Stimulated activated CD8-positive, alpha-beta memory T cell treated with anti-CD3 and anti-CD28 coated beads, Interleukin-4, amount 100 ng/mL, for 4 hours (primary cell): ENCODE data around the gene TIMP2.
"Not testable (repeated sequence)": the region's sequence is repeated elsewhere in the genome, so short reads cannot be mapped to it uniquely, and the experiment has no call there.

Experiments used
- DNase-seq, 2 donors: peaks; one replicate each; pipeline ENCODE4 v3.0.0-alpha.2; 2020; ENCODE audit warnings: low read depth in 2 of 2, low spot score in 1 of 2

Gene TIMP2

GRCh38 chr17:78956254-78956653, 31.1 kb upstream of the TIMP2 start:
- no peak for DNase-seq

DNA sequence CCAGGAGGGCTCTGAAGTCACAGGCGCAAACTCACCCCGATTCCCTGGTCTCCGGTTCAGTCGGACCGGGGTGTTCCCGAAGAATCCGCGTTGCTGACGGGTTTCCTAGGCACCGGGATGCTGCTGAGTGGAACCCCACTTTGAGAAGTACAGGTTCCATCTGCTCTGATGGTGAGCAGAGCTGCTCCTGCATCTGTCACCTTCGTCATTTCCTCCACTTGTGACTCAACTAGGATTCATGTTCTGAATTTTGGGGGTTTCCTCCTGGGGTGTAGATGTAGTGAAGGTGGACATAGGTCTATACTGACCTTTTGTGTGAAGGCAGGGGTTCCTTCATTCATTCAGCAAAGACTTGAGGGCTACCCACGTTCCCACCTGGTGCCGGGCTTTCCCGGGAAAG, 29.5 kb upstream of the TIMP2 start:
- DNase-seq, result no peak

DNA sequence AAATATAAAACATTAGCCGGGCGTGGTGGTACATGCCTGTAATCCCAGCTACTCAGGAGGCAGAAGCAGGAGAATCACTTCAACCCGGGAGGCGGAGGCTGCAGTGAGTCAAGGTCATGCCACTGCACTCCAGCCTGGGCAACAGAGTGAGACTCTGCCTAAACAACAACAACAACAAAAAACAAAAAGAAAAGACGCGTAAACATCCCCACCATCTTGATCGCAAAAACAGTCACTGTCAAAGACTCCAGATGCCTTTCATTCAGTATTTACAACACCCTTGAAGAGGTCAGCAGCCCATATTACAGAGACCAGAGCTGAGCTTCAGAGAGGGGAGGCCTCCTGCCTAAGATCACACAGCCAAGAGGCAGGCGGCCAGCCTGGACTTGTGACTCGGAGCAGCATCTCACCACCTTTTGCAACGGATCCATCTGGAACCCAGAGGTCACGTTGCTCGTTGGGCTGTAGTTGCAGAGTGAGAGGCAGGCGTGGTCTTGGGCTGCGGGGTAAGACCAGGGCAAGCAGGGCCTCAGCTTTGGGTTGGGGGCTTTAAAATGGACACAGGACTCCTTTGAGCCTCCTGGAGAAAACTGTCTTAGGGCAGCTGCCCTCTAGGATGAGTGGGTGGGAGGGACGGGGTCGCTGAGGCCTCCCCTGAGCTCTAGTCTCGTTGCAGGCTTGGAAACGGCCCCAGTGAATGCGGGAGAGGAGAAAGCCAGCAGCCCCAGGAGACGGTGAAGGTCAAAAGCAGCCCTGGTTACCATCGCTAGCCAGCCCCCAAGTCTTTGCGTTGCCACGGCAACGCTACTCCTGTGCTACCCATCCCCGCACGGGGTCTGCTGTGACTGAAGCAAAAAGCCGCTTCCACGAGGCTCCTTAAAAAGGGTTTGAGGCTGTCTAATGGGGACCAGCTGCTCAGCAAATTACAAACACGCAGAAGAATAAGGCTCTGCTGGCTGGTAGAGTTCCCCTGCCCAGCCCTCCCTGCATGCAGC, 28.5 kb upstream of the TIMP2 start:
- DNase-seq, result no peak

- DNase-seq, result no peak
These were observed 27.5 kb upstream of the TIMP2 start for GRCh38 chr17:78952706-78953105.

GRCh38 chr17:78951967-78952551, 26.9 kb upstream of the TIMP2 start:
- DNase-seq, result no peak

- no peak for DNase-seq
These were observed 25.7 kb upstream of the TIMP2 start for GRCh38 chr17:78950870-78951269.

GRCh38 chr17:78947235-78948149, 22.3 kb upstream of the TIMP2 start:
- no peak for DNase-seq

- DNase-seq, result no peak
These were observed 21.4 kb upstream of the TIMP2 start for GRCh38 chr17:78946631-78947030.

DNA sequence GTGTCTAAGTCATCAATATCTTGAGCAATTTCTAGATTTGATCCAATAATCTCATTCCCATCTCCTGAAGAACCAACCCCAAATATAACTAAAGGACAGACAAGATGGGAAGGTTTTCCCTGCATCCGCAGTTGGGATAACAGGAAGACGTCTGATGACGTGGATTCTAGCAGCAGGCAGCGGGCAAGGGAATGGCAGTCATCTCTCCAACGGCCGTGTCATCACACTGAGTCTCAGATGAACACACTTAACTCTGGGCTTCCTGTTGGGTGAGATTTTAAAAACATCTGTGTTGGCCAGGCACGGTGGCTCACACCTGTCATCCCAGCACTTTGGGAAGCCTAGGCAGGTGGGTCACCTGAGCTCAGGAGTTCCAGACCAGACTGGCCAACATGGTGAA, 20.9 kb upstream of the TIMP2 start:
- DNase-seq, result no peak

DNA sequence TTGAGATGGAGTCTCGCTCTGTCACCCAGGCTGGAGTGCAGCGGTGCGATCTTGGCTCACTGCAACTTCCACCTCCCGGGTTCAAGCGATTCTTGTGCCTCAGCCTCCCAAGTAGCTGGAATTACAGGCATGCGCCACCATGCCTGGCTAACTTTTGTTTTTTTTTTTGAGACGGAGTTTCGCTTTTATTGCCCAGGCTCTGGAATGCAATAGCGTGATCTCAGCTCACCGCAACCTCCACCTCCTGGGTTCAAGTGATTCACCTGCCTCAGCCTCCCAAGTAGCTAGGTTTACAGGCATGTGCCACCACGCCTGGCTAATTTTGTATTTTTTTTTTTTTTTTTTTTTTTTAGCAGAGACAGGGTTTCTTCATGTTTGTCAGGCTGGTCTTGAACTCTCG, 20.3 kb upstream of the TIMP2 start:
- DNase-seq, result not testable (repeated sequence)

GRCh38 chr17:78944956-78945355, 19.8 kb upstream of the TIMP2 start:
- no peak for DNase-seq

DNA sequence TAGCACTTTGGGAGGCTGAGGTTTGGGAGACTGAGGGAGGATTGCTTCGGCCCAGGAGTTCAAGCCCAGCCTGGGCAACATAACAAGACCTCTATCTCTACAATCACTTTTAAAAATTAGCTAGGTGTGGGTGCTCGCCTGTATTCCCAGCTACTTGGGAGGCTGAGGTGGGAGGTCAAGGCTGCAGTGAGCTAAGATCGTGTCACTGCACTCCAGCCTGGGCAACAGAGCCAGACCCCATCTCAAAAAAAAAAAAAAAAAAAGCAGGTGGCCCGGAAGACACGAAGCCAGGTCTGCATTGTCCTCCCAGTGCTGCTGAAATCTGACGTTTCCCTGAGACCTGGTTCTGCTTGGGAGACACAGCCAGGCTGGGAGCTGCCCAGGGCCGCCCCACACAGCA, 18.8 kb upstream of the TIMP2 start:
- DNase-seq, result no peak

GRCh38 chr17:78940708-78941107, 15.5 kb upstream of the TIMP2 start:
- DNase-seq, result no peak

DNA sequence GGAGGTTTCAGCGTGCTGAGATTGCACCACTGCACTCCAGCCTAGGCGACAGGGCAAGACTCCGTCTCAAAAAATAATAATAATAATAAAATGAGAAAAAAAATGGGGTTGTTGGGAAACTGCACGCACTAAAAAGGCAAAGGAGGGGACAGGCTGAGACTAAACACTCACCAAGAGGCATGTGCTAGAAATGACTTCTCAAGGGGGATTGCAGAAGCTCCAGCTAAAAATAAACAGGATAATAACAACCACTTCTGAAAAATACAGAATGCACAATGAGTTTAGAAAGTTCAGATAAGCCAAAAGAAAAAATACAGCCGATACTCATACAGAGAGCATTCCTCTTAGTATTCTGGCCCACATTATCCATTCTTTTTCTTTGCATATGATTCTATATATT, 15.1 kb upstream of the TIMP2 start:
- no peak for DNase-seq

GRCh38 chr17:78939615-78940014, 14.4 kb upstream of the TIMP2 start:
- DNase-seq, result no peak

DNA sequence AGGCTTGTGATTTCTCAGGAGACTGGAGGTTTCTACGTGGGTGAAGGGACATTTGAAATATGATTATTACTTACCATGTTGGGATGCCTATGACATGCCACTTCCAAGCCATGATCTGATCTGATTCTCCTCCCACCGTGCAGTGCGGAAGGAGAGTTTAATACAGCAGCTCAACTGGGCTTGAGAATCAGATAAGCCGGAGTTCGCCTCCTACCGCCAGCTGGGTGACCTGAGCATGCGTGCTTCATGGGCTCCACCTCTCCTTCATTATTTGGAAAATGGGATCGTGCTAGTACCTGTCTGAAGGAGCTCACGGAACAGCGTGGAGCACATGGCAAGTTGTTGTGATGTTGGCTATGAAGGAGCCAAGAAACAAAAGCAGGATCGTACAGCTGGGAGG, 12.4 kb upstream of the TIMP2 start:
- DNase-seq, result no peak

GRCh38 chr17:78935419-78936323, 10.5 kb upstream of the TIMP2 start:
- DNase-seq, result no peak

- no peak for DNase-seq
These were observed 9.7 kb upstream of the TIMP2 start for GRCh38 chr17:78934681-78935418.

GRCh38 chr17:78933959-78934568, 8.9 kb upstream of the TIMP2 start:
- DNase-seq, result no peak
